ENCODE results near the gene NBPF15. TPM values are rescaled to one million over a fixed set of nuclear protein-coding genes. Genes with fewer than 3 reads are reported as not detected.
"Not testable (repeated sequence)": the region's sequence is repeated elsewhere in the genome, so short reads cannot be mapped to it uniquely, and the experiment has no call there.

The NBPF15 gene
- total and polyA plus RNA-seq, 12 donors, result 6.9 to 32.3 (median 18.7) TPM

DNA sequence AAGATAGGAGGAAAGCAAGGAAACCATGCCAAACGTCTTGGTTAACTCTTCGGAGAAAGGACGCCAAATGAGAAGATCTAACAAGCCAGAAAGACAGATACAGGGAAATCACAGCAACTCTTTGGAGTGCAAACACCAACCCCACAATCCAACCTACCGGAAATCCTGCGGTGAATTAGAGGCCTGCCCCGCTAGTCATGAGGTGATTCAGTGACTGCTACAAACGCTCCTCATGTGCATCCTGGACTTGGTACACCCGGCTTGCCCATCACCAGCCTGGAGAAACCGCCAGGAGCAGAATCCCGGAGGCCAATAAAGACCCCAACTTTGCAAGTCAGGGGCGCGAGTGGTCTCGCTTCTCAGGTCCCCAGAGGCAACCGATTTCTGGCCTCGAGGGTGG, 783 bp downstream of the NBPF15 start:
- H3K9me3 ChIP-seq (replicated peaks in 1 of 3); H3K36me3 ChIP-seq (replicated peaks in 1 of 2); H3K27me3 ChIP-seq; intact Hi-C loops (cut with DNase I); H3K4me1 ChIP-seq (replicated peaks in 1 of 2): not testable (repeated sequence)
- peak in 5 of 7 donors; percentile 15 to 26 (median 18) for DNase-seq
- Histone ChIP-seq H3K4me3 (peak overlapping the region in 2 of 4 donors; percentile 65 to 75), H3K27ac (peak overlapping the region in 2 of 5 donors; percentile 47 to 89)
- 0% methylated on average over 6 of the region's 15 CpGs; no CpG with 5 or more reads in 2 of the 4 donors for WGBS, 4 donors

DNA sequence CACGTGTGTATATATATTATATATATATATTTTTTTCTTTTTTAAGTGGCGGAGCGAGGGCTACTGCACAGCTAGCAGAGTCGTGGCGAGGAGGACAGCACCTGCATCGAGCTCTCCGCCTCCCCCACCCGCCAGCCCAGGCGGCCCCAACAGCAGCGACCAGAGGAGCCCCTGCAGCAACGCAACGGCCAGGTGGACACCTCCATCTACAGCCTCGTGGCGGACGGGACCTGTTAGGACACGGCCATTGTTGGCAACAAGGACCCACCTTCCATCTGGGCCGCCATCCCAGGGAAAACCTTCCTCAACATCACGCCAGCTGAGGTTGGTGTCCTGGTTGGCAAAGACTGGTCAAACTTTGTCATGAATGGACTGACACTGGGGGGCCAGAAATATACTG, 19.1 kb downstream of the NBPF15 start:
- WGBS, 4 donors, result 94 to 98% (median 95%) methylated on average over 11 to 17 of the region's 18 CpGs
- H3K27ac ChIP-seq; intact Hi-C loops (cut with DNase I); H3K4me1 ChIP-seq (replicated peaks in 1 of 2); H3K36me3 ChIP-seq (replicated peaks in 1 of 2); H3K9me3 ChIP-seq (replicated peaks in 1 of 3); H3K27me3 ChIP-seq; H3K4me3 ChIP-seq: not testable (repeated sequence)
- peak in 1 of 7 donors; percentile 46 for DNase-seq

DNA sequence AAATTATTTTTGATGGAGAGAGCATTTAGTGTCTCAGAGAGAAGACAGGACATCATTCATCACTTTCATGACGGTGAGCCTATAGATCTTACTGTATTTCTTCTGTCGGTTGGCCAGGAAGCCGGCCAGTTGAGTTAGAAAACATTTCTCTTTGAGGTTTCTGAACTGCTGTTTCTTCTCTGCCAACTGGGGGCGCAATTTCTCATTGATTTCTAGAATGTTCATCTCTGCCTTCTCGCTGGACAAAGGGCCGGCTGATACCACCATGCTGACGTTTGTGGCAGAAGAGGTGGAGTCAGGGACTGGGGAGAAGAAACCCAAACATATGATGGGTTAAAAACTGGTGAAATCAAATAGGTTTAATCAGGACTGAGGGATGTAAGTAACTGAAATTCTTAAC, 21.7 kb downstream of the NBPF15 start:
- H3K4me3 ChIP-seq; H3K27me3 ChIP-seq; H3K36me3 ChIP-seq (replicated peaks in 1 of 2); H3K9me3 ChIP-seq (replicated peaks in 1 of 3); DNase-seq; intact Hi-C loops (cut with DNase I); H3K4me1 ChIP-seq (replicated peaks in 1 of 2); H3K27ac ChIP-seq: not testable (repeated sequence)
- 45 to 59% (median 56%) methylated on average over 5 to 6 of the region's 7 CpGs for WGBS, 4 donors

DNA sequence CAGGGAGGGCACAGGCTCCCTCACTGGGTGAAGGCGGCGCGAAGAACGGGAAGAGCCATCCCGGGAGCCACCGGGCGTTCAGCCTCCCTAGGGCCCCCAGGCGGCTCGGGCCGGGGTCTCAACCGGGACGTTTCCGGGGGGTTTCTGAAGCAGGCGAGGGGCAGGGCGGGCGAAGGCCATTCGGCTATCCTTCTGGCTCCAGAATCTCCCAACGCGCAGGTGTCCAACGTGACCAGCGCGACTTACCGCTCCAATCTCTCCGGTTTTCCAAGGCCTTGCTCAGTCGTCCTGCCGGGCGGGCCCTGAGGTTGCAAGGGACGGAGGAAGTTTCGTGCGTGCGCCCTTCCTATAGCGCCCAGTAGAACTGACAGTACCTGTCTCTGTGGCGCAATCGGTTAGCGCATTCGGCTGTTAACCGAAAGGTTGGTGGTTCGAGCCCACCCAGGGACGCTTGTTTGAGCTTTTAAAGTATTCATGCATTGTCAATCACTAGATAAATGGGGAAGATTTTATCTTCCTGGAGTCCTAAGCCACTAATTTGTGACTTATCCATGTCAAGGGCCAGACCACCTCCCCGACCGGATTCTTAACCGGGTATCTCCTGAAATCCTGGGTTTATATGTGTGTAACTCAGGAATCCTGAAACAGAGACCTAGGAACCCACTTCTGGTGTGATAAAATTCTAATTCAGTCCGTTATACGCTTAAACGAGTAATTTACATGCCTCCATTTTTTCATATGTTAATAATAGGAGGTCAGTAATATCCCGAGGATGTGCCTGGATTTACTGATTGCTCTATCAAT, 42.4 kb downstream of the NBPF15 start:
- H3K27me3 ChIP-seq; H3K36me3 ChIP-seq (replicated peaks in 1 of 2); intact Hi-C loops (cut with DNase I); H3K4me1 ChIP-seq (replicated peaks in 1 of 2); H3K9me3 ChIP-seq (replicated peaks in 1 of 3): not testable (repeated sequence)
- DNase-seq, result peak; percentile 12 to 75 (median 31)
- 4 to 20% (median 8%) methylated on average over 1 to 44 of the region's 46 CpGs for WGBS, 4 donors
- peak overlapping the region in 2 of 5 donors; percentile 47 to 53 for H3K27ac ChIP-seq
- peak overlapping the region in 1 of 4 donors; percentile 19 for H3K4me3 ChIP-seq
- TF ChIP-seq, protein P1, sequence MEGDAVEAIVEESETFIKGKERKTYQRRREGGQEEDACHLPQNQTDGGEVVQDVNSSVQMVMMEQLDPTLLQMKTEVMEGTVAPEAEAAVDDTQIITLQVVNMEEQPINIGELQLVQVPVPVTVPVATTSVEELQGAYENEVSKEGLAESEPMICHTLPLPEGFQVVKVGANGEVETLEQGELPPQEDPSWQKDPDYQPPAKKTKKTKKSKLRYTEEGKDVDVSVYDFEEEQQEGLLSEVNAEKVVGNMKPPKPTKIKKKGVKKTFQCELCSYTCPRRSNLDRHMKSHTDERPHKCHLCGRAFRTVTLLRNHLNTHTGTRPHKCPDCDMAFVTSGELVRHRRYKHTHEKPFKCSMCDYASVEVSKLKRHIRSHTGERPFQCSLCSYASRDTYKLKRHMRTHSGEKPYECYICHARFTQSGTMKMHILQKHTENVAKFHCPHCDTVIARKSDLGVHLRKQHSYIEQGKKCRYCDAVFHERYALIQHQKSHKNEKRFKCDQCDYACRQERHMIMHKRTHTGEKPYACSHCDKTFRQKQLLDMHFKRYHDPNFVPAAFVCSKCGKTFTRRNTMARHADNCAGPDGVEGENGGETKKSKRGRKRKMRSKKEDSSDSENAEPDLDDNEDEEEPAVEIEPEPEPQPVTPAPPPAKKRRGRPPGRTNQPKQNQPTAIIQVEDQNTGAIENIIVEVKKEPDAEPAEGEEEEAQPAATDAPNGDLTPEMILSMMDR (IDR thresholded peaks at IDR 0.05), result peak in 1 of 6 experiments; percentile 15

DNA sequence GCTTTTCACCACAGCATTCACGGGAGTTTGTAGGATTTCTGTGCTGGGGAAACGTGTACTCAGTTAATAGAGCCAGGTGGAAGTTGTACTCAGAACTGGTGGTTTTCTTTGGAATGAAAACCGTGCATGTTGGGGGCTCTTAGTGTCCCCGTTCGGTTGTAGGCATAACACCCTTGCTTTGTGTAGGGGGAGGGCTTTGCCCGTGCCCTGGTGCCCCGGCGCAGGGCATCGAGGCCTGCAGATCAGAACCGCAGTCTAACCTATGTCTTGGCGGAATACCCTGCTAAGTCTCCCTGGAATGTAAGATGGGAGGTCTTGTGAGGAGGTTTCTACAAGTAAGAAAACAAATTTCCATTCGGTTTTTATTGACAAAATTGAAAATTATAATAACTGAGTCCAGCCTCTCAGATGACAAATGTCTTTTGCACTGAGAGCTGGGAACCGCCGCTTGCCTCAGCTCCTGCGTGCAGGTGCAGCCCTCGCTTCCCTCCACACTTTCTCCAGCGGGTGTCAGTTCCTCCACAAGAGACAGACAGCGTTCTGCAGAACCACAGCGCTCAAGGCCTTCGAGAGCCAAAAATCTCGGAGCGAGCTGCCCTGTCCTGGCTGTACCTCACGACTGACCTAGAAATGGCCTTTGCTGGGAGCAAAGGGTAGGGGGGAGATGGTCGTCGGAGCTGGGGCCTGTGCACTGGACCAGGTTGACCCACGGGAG, 47.9 kb downstream of the NBPF15 start:
- H3K27me3 ChIP-seq; intact Hi-C loops (cut with DNase I); H3K4me1 ChIP-seq (replicated peaks in 1 of 2); DNase-seq; H3K9me3 ChIP-seq (replicated peaks in 1 of 3); H3K36me3 ChIP-seq (replicated peaks in 1 of 2): not testable (repeated sequence)
- WGBS, 4 donors, result 38 to 50% (median 50%) methylated on average over 5 to 17 of the region's 26 CpGs; no CpG with 5 or more reads in 1 of the 4 donors
- peak overlapping the region in 1 of 4 donors; percentile 65 for H3K4me3 ChIP-seq
- peak overlapping the region in 1 of 5 donors; percentile 43 for H3K27ac ChIP-seq

Measured in adrenal gland (tissue), 12 donors.